Iris pigment epithelial cell (primary cell): ENCODE measurements around the gene KIF18A.
"Not testable (repeated sequence)": the region's sequence is repeated elsewhere in the genome, so short reads cannot be mapped to it uniquely, and the experiment has no call there.

Experiments
- DNase-seq: peaks from one replicate; pipeline ENCODE4 v3.0.0-alpha.2; 2011; ENCODE audit warnings: low read depth

Gene KIF18A

GRCh38 chr11:28107750-28108618, at the start of gene KIF18A, which contains the start of gene METTL15:
TSS of gene KIF18A (minus strand) at chr11:28108156. CDS start at chr11:28097947, 10,209 bp downstream.
TSS of gene METTL15 (plus strand) at chr11:28108388. CDS start at chr11:28113335, 4,947 bp downstream.
- DNase-seq = peak; percentile 100

GRCh38 chr11:28153586-28153985, 45.6 kb upstream of the KIF18A start:
- DNase-seq = no peak

GRCh38 chr11:28152743-28153142, 44.8 kb upstream of the KIF18A start:
- no peak for DNase-seq

- DNase-seq = peak; percentile 93
Observed at GRCh38 chr11:28146123-28146751, 38.3 kb upstream of the KIF18A start.

- peak; percentile 61 for DNase-seq
Observed at GRCh38 chr11:28144808-28145207, 36.9 kb upstream of the KIF18A start.

- DNase-seq = peak; percentile 6
Observed at GRCh38 chr11:28142724-28143123, 34.8 kb upstream of the KIF18A start.

- DNase-seq = no peak
Observed at GRCh38 chr11:28140689-28141455, 32.9 kb upstream of the KIF18A start.

- DNase-seq = no peak
Observed at GRCh38 chr11:28139841-28140415, 32.0 kb upstream of the KIF18A start.

- no peak for DNase-seq
Observed at GRCh38 chr11:28137832-28138231, 29.9 kb upstream of the KIF18A start.

GRCh38 chr11:28137366-28137765, 29.4 kb upstream of the KIF18A start:
- DNase-seq = no peak

GRCh38 chr11:28136157-28136556, 28.2 kb upstream of the KIF18A start:
- not testable (repeated sequence) for DNase-seq

GRCh38 chr11:28133146-28133545, 25.2 kb upstream of the KIF18A start:
- peak; percentile 31 for DNase-seq

- DNase-seq = peak; percentile 53
Observed at GRCh38 chr11:28132548-28132947, 24.6 kb upstream of the KIF18A start.

- DNase-seq = peak; percentile 87
Observed at GRCh38 chr11:28123151-28123581, 15.2 kb upstream of the KIF18A start.

GRCh38 chr11:28117712-28118111, 9.8 kb upstream of the KIF18A start:
- DNase-seq = no peak

- DNase-seq = peak; percentile 40
Observed at GRCh38 chr11:28114731-28115130, 6.8 kb upstream of the KIF18A start.

GRCh38 chr11:28114116-28114515, 6.2 kb upstream of the KIF18A start:
- no peak for DNase-seq

- DNase-seq = peak; percentile 36
Observed at GRCh38 chr11:28110821-28111200, 2.9 kb upstream of the KIF18A start.

- peak; percentile 85 for DNase-seq
Observed at GRCh38 chr11:28110108-28110820, 2.3 kb upstream of the KIF18A start.

- no peak for DNase-seq
Observed at GRCh38 chr11:28108958-28109357, 1.0 kb upstream of the KIF18A start.

GRCh38 chr11:28107191-28107749, 686 bp downstream of the KIF18A start:
- peak; percentile 54 for DNase-seq
